AG09309 (cell line): ENCODE data around the gene KRT1.
"Not testable (repeated sequence)": the region's sequence is repeated elsewhere in the genome, so short reads cannot be mapped to it uniquely, and the experiment has no call there.

ENCODE experiments used
- DNase-seq: peaks from one replicate; pipeline ENCODE4 v3.0.0-alpha.2; 2010; ENCODE audit warnings: low read depth
- H3K4me3 ChIP-seq: 2 replicates; pipeline ENCODE4 v1.5.1; 2011; ENCODE audit warnings: mild to moderate bottlenecking, low read depth, low read length, moderate library complexity; ENCODE audit not compliant: control insufficient read depth
- CTCF ChIP-seq: IDR thresholded peaks from 2 replicates; pipeline ENCODE4 v1.5.1; 2011; ENCODE audit warnings: mild to moderate bottlenecking, low read depth, low read length, inconsistent platforms; ENCODE audit not compliant: insufficient read depth, control insufficient read depth; ENCODE audit errors: missing control alignments

KRT1 gene

GRCh38 chr12:52673217-52673616, 7.0 kb downstream of the KRT1 start:
- H3K4me3 ChIP-seq: no peak overlapping the region
- DNase-seq: no peak
- TF ChIP-seq CTCF: no peak

GRCh38 chr12:52672321-52672933, 7.8 kb downstream of the KRT1 start:
- no peak for TF ChIP-seq CTCF
- no peak for DNase-seq
- H3K4me3 ChIP-seq: no peak overlapping the region

- H3K4me3 ChIP-seq: no peak overlapping the region
- no peak for DNase-seq
- no peak for TF ChIP-seq CTCF
Observed at GRCh38 chr12:52670961-52671360, 9.2 kb downstream of the KRT1 start.

GRCh38 chr12:52670506-52670905, 9.7 kb downstream of the KRT1 start:
- no peak for TF ChIP-seq CTCF
- H3K4me3 ChIP-seq: no peak overlapping the region
- no peak for DNase-seq

- H3K4me3 ChIP-seq, DNase-seq: not testable (repeated sequence)
Observed at GRCh38 chr12:52669941-52670340, 10.3 kb downstream of the KRT1 start.

GRCh38 chr12:52669426-52669825, 10.8 kb downstream of the KRT1 start:
- TF ChIP-seq CTCF: no peak
- no peak for DNase-seq
- H3K4me3 ChIP-seq: no peak overlapping the region

- no peak overlapping the region for H3K4me3 ChIP-seq
- no peak for DNase-seq
- TF ChIP-seq CTCF: no peak
Observed at GRCh38 chr12:52667931-52668330, 12.3 kb downstream of the KRT1 start.
